Measurements from ENCODE around the gene PBX3.
"Not testable (repeated sequence)": the region's sequence is repeated elsewhere in the genome, so short reads cannot be mapped to it uniquely, and the experiment has no call there.

The PBX3 gene

DNA sequence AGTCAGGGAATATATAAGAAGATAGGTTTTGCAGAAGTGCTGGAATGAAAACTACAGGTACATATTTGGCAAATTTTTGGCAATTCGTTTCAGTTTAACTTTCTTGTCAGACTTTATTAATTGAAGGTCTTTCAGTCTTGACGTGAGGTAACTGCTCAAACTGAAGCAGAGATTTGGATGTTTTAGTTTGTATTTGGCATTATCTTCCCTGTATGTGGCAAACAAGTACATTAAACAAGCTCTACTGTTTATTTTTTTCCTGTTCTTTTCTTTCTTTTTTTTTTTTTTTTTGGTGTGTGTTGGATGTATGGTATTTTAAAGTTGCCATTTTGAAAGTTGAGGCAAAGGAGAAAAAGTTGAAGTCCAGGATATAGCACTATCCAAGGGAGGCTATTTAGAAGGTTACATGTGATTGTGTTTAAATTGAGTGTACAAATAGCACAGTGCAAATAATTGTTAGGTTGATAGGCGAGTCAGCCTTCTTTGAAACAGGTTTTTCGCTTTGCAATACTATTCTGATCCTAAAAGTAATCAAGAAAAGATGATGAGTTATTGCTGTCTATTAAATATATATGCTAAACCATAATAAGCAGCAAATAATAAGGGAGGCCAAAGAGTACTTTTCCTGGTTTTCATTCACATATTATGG is 2.2 kb downstream of the PBX3 start:
- no peak for DNase-seq

DNA sequence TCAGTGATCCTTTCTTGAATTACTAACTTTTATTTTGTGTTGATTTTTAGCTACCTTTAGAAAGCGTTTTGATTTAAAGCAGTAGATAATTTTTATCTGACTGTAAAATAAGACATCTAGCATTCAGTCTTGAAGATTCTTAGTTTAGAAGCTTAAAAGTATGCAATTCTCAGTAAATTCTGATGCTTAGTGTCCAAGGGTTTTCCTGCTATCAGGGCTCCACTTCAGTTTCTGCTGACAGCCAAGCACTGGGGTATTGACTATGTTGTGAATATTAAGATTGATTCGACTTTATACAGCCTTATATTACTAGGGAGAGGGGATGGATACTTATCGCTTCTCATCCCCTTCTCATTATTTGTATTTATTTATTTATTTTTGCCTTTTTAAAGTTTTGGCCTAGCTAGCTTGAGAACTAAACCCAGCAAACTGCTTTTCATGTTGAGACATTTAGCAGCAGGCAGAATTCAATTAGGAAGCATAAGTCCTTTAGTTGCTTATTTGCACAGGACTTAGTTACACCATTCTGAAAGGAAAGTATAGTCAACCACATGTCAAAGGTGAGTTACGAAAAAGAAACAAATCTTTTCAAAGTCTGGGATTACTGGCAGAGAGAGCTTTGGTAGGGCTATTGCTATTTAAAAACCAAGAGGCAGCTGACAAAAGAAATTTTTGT is 2.9 kb downstream of the PBX3 start:
- no peak for DNase-seq

DNA sequence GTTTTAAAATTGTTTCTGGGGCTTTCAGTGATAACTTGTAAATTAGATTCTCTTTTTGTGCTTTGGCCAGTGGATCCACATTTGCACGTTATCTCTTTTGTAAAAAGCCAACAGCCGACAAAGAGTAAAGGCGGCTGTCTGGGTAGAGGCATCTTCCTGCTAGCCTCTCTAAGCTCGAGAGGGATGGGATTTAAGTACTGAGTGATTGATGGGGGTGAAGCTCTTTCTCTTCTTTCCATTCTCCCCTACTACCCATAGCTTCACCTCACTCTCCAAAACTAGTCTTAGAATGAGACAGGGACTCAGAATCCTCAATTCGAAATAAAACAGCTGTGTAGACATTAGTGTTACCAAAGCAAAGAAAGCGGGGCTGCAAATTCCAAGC is 3.4 kb downstream of the PBX3 start:
- no peak for DNase-seq

DNA sequence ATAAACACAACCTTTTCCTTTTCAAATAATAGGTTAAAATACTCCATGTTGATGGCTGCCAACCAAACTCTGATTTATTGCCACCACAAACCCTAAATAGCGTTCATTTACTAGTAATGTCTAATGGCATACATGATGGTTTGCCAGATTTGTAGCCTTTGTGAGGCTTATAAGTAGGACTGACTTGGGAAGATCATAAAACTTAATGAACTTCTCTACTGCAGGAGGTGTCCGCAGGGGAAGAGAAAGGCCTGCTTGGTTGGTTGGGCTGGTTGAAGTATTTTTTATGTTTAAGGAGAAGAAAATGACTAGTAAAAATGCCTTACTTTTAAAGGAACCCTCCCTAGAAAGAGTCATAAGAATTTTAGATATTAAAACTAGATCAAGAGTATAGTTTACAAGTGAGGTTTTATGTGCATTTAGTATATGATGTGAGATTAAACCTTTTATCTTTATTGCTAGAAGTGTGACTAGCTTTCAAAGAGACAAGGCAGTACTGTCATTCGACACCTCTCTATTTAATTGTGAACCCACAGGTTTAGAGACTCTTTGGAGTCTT is 5.0 kb downstream of the PBX3 start:
- no peak for DNase-seq

DNA sequence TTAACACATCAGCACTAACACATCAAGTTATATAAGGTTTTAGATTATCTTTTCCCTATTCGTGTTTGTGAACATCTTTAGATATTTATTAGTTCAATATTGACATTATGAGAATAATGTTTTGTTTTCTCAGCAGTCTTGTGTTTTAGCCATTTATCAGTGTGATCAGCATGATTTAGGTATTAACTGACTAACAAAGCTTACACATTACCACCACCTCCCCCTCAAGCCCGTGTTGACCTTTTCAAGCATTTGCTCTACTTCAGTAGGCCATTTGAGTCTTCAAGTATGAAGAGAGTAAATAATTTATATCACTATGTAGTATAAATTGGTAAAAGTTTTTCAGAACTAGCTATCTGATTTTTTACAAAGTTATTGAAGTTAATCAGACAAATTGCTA is 6.9 kb downstream of the PBX3 start:
- DNase-seq, result no peak

DNA sequence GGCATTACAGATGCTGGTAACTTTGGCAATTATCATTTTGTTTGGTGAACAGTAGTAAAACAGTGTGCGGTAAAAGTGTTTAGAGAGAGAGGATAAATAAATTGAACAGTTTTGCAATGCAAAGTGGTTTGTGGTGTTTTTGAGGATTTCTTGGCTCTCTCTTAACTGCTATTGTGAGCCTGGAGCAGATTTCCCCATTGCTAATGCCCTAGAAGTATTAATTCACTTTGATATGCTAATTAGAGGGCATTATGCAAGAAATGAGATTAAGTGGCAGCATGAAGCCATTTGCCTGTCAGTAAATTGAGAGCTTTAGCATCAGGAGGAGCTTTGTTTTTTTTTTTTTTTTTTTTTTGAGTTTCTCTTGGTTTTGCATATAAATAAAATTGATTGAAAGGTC is 8.2 kb downstream of the PBX3 start:
- DNase-seq, result no peak

DNA sequence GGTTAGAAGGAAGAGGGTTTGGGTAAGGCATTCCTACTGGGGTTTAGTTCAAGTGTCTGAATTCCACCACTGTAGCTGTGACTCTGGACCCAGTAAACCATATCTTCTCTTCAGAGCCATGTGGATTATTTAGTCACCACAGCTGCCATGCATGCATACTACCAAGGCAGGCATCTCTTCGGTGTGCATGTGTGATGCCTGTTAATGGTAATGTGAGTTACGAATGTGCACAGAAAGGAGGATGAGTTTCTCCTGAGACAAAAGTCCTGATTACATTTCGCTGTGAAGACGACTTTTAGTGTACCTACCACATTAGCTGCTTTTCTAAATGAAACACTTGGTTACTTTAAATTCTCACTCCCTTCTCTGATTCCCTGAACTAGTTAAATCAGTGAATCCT is 9.3 kb downstream of the PBX3 start:
- no peak for DNase-seq

DNA sequence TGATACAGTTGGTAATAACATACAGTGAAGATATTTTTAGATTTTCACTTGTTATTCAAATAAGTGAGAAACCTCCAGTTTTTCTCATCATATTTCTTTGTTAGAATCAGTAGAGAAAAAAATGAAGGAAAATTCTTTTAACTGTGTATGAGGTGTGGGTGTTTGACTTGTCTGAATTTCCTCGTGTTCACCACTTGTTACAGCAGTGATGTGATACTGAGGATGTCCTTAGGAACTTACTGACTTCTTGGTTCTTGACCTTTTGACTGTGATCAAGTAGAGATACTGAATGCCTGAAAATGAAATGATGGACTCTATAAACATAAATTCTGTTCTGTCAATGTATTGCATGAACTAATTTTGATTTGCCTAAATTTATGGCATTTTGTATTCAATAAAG is 10.7 kb downstream of the PBX3 start:
- no peak for DNase-seq

DNA sequence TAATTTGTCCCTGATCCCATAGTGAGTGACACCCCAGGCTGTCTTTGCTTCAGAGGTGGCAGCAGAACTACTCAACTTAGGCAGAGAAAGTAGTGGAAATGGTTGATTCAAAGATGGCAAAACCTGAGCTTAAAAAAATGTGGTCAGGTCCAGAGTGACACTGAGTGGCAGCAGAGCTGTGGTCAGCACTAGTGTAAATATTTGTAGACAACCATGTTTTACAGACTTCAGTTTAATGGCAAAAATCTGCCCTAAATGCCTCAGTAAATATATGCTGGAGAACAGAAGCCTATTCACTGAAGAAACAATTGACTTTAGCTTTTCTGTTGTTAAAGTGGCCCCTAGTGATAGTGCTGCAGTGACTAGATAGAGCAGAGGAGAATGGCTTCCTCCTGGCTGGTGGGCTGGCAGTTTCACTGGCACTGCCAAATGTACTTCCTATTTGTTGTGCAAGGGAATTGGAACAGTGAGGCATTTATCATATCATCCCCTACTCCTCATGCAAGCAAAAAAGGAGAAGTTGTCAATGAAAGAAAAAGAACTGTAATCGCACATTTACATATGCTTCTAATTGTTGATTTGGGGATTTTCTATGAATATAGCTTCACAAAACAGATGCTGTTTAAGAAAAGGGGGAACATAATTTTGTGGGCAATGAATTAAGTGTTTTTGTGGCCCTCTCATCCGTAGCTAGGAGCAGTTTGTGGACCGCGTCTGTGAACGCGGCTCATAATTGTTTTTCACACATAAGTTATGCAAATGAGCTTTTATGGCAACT is 12.0 kb downstream of the PBX3 start:
- DNase-seq, result no peak

DNA sequence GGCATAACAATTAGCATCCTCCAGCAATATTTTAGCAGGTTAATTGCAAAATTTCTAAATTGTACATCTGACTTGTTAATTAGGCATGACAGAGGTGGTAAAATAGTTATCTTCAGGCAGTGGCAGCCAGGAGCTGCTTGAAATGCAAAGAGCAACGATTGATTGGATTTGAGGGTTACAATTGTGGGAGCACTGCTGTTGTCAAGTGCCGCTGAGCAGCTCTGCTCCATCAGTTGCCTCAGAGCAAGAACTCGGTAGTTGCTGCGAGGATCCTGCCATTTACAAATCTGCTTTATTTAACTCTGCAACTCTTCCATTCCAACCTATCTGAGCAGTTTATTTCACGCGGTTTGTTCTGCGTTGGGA is 12.6 kb downstream of the PBX3 start:
- DNase-seq, result no peak

DNA sequence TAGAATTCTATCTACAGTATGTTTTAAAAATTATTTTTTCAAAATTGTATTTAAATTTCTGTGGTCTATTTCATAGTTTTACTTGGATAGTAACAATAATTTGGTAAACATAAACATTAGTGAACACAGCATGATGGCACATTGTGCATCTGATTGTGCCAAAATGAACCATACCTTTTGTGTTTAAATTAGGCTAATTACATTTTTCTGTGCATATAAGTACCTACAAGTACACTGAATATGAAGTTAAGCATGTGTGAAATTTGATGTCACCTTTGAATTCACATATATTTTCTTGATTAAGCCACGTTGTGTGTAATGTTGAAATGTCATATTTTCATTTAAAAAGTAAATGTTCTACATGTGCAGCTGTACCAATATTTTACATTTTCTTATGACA is 13.4 kb downstream of the PBX3 start:
- DNase-seq, result no peak

DNA sequence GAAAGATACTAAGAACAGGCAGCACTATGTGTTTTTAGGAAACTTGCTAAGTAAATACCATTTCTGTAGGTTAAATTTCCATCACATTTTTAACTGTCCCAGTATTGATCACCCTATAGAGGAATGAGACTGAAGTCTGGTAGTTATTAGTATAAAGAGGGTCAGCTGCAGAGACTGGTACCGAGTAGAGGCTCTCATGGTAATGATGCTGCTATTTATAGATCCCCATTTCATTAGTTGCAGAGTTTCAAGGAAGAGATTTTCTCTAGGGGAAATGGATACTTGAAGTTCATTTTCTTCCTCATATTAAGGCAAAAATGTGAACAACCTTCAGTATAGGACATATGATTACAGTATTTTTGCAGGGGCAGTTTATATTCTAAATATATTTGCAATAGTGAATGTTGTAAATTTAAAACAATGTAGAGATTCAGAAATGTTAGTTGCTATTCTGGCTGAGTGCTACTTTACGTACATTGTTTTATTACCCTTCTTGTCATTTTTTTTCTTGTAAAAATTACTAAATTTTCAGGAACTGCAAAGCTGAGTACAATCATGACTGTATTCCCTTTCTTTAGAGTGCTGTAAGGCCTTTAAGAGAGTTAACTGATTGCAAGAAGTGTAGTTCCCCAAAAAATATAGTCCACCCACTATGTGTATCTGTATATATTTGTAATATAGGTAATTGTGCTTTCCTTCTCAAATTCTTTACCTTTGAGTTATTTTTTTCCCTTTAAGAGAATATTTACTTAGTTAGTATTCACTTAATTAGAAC is 14.7 kb downstream of the PBX3 start:
- DNase-seq, result no peak

DNA sequence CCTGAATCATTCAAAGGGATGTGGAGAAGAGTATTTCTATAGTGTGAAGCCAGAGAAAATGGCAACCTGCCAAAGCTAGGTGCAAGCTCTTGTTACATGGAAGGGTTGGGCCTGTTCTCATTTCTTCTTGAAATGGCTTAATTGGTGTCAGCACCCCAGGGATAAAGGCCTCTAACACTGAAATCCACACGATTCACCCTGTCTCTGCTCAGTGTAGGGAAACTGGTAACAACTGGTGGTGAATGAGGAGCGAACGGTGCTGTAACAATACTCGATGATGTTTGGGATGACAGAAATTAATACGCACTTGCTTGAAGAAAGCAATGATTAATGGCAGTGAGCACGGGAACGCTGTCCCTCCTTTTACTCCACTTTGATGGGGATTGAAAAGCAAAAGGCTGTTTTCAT is 16.2 kb downstream of the PBX3 start:
- DNase-seq, result no peak

DNA sequence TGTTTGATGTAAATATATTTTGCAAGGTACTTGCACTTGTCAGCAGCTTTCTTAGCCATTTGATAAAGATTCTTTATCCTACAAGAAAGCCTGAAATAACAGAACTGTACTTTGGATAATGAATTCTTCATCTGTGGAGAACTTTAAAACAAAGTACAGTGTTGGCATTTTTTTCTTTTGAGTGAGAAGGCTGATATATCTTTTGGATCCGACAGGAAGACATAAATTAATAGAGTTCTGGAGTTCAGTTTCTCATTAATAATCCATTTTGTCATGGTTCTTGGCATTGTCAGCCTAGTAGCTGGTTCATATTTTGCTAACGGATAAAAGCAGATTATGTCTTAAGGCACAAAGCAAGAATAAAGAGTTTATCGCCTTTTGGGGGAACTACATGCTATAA is 17.0 kb downstream of the PBX3 start:
- DNase-seq, result no peak

DNA sequence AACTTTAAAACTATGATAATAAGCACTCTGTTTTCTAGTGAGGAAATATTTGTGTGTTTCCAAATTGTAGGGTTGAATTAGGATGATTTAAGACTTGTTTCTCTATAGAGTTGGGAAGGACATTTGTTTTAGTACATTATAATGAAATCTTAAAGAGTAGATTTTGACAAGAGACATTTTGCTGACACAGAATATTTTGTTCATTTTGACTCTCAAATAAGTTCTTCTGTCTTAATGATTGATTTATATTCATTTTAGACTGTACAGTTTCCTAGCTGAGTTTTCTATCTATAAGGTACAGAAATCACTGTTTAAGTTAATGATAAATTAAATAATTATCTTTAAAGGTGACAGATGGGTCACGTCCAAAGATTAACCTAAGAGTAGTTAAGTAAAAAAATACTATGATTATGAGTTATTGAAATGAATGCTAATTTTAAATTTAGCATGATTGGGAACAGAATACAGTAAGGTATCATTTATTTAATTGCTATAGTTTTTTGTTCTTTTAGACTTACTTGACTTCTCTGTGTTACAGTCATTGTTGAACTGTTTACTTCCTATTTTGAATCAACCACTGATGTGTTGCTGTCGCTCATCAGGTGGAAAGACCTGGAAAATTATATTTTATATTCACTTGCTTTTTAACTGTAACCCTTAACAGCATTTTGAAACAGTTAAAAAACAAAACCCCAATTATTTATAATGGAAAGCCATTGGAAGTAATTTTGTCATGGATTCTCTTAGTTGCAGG is 19.5 kb downstream of the PBX3 start:
- DNase-seq, result no peak

DNA sequence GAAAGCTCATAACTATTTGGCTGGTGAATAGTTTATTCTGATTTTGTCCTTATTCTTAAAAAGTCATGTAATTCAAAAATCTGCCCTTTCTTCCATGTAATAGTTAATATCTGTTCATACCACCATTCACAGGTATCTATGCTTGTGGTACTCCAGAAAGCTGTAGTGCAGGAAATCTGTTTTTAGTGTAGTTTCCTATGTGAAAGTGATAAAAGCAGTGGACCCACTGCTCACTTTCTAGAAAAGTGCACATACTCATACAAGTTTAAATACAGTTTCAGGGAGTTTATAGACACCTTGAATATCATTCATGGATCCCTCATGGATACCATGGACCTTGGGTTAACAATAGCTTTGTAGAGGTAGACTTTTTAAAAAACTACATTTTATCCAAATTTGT is 20.2 kb downstream of the PBX3 start:
- no peak for DNase-seq

DNA sequence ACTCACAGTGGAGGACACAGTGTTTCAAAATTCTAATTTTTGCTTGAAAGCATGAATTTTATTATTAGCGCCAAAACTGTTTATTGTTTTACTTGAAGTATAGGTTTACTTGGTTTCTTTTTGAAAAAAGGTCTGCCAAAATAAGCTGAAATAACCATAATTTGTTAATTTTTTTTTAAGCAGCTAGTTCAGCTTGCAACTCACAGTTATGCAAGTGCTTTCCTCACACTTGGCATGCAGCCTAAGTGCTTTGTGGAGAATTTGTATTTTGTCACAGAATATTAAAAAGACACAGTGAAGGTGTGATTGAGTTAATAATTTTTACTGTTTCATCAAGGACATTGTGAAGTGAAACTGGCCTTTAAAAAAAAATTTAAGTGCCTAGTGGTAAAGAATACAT is 21.6 kb downstream of the PBX3 start:
- DNase-seq, result no peak

DNA sequence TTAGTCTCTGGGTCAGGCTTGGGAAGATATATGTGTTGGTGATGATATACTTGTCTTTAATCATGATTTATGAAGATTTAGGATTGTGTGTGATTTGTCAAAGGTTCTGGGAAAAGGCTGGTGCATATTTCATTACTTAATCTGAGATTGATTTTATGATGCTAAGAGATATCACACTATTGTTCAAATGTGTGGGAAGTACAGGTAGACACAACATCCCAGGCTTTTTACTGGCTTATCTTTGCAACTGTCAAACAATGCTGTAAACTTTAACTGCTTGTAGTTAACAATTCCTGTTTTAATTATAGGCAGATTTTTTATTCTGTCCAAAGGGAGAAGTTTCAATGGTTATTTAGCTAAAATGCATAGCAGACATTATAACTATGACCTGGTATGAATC is 23.9 kb downstream of the PBX3 start:
- no peak for DNase-seq

DNA sequence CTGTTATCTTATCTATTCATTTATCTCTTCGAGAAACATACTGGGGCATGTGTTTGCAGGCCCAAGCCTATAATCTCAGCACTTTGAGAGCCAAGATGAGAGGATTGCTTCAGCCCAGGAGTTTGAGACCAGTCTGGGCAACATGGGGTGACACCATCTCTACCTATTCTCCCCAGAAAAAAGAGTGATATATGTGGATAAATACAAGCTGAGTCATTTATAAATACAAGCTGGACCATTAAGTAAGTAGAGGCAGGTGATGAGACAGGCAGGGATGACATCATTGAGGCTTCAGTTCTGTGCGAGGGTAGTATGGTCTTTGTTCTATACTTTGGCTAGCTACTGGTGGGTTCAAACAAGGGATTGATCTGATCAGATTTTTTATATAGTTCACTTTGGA is 25.6 kb downstream of the PBX3 start:
- no peak for DNase-seq

DNA sequence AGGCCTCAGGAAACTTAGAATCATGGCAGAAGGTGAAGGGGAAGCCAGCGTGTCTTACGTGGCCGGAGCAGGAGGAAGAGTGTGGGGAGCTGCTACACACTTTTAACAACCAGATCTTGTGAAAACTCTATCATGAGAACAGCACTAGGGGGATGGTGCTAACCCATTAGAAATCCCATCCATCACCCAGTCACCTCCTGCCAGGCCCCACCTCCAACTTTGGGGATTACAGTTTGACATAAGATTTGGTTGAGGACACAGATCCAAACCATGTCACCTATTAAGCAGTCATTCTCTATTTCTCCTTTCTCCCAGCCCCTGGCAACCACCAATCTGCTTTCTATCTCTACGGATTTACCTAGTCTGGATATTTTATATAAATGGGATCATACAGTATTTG is 26.9 kb downstream of the PBX3 start:
- no peak for DNase-seq

DNA sequence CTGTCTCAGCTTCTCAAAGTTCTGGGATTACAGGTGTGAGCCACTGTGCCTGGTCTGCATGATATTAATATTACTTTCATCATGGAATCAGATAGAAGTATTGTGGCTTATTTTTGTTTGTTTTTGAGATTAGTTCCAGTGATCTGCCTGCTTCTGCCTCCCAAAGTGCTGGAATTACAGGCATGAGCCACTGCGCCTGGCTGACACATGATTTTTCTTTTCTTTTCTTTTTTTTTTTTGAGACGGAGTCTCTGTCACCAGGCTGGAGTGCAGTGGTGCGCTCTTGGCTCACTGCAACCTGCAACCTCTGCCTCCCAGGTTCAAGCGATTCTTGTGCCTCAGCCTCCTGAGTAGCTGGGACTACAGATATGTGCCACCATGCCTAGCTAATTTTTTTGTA is 29.6 kb downstream of the PBX3 start:
- DNase-seq, result not testable (repeated sequence)

DNA sequence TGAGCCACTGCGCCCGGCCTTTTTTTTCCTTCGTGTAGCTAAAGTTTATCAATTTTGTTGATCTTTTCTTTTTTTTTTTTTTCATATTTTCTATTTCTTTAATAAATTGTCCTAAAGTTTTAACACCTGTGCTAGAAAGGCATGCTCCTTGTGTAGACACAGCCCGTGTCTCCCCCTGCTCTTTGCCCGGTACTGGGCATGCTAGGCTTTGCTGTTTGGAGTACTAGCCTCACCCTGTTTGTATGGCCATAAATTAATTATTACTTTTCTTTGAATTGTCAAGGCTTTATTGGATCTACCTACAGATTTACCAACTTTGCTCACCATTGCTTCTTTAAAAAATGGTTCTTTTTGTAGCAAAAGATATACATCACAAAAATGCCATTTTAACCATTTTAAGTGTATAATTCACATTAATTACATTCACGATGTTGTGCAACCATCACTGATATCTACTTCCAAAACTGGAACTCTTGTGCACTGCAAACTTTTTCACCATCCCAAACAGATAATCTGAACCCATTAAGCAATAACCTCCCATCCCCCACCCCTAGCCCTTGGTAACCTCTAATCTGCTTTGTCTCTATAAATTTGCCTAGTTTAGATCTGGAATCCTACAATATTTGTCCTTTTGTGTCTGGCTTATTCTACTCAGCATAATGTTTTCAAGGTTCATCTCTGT is 31.5 kb downstream of the PBX3 start:
- DNase-seq, result not testable (repeated sequence)

All from stimulated activated CD4-positive, alpha-beta T cell treated with anti-CD3 and anti-CD28 coated beads, Interleukin-12 subunit alpha, Interleukin-12 subunit beta, amount 100 ng/mL, for 4 hours (primary cell).